ENCODE data around the gene NDUFS6.

Gene NDUFS6

GRCh38 chr5:1765141-1765879 is 35.9 kb upstream of the NDUFS6 start:
- DNase-seq (ENCODE audit: low read depth in 1 of 2, low spot score in 1 of 2) = no peak

GRCh38 chr5:1765880-1766235 is 35.3 kb upstream of the NDUFS6 start:
- DNase-seq (ENCODE audit: low read depth in 1 of 2, low spot score in 1 of 2) = no peak

GRCh38 chr5:1767524-1768282 is 33.5 kb upstream of the NDUFS6 start:
- DNase-seq (ENCODE audit: low read depth in 1 of 2, low spot score in 1 of 2) = no peak

- DNase-seq (ENCODE audit: low read depth in 1 of 2, low spot score in 1 of 2) = no peak
Observed at GRCh38 chr5:1768283-1769000, 32.8 kb upstream of the NDUFS6 start.

- no peak for DNase-seq (ENCODE audit: low read depth in 1 of 2, low spot score in 1 of 2)
Observed at GRCh38 chr5:1769017-1769640, 32.1 kb upstream of the NDUFS6 start.

- no peak for DNase-seq (ENCODE audit: low read depth in 1 of 2, low spot score in 1 of 2)
Observed at GRCh38 chr5:1769752-1770442, 31.3 kb upstream of the NDUFS6 start.

GRCh38 chr5:1770443-1770802 is 30.8 kb upstream of the NDUFS6 start:
- DNase-seq (ENCODE audit: low read depth in 1 of 2, low spot score in 1 of 2) = no peak

GRCh38 chr5:1771149-1772065 is 29.8 kb upstream of the NDUFS6 start:
- DNase-seq (ENCODE audit: low read depth in 1 of 2, low spot score in 1 of 2) = no peak

- DNase-seq (ENCODE audit: low read depth in 1 of 2, low spot score in 1 of 2) = no peak
Observed at GRCh38 chr5:1772634-1773033, 28.6 kb upstream of the NDUFS6 start.

DNA sequence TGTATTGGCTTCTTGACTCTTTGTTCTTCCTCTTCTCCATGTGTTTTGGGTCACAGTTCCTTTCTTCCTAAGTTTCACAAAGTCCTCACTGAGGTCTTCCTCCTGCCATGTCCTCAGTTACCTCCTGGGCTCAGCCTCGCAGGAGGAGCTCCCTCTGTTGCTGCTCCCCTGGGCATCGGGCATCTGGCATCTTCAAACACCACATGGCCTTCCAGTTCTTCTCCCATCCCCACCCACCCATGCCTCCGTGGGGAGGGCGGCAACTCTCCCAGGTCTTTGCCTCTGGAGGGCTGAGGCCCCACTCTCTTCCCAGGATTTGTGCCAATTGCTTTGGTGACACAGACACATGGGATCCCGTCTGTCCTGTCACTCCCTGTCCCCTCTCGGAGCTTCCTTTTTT is 24.4 kb upstream of the NDUFS6 start:
- no peak for DNase-seq (ENCODE audit: low read depth in 1 of 2, low spot score in 1 of 2)

DNA sequence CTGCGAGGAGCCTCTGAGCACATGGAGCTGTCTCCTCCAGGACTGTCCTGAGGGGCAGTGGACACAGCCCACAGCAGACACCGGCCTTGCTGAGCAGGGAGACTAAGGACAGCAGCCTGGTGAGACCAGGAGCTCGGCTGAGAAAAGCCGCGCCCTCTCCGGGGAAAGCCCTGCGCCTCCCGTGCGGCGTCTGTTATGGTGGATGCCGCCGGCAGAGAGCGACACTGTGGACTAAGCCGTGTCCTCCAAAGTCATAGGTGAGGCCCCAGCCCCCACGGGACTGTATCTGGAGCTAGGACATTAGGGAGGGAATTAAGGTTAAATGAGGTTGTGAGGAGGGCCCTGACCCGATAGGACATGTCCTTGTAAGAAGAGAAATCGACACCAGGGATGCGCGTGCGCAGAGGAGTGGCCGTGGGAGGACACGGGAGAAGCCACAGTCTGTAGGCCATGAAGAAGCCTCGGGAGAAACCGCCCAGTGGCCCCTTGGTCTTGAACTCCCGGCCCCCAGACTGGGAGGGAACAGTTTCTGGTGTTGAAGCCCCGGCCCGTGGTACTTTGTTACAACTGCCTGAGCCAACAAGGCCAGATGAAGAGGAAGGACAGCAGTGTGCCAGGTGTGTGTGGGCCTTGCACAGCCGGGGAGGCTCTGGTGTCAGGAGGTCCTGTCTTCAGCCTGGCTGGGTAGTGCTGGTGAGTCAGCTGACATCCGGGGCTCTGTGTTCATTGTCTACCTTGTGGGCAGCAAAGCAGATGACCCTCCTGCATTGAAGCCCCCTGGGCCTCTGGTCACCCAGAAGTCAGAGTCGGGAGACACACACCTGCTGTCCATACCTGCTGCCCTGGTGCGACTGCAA is 23.7 kb upstream of the NDUFS6 start:
- DNase-seq (ENCODE audit: low read depth in 1 of 2, low spot score in 1 of 2) = no peak

- DNase-seq (ENCODE audit: low read depth in 1 of 2, low spot score in 1 of 2) = no peak
Observed at GRCh38 chr5:1778138-1779020, 22.8 kb upstream of the NDUFS6 start.

GRCh38 chr5:1779021-1779680 is 22.1 kb upstream of the NDUFS6 start:
- DNase-seq (ENCODE audit: low read depth in 1 of 2, low spot score in 1 of 2) = no peak

- no peak for DNase-seq (ENCODE audit: low read depth in 1 of 2, low spot score in 1 of 2)
Observed at GRCh38 chr5:1779782-1780613, 21.2 kb upstream of the NDUFS6 start.

GRCh38 chr5:1780614-1780930 is 20.6 kb upstream of the NDUFS6 start:
- DNase-seq (ENCODE audit: low read depth in 1 of 2, low spot score in 1 of 2) = no peak

DNA sequence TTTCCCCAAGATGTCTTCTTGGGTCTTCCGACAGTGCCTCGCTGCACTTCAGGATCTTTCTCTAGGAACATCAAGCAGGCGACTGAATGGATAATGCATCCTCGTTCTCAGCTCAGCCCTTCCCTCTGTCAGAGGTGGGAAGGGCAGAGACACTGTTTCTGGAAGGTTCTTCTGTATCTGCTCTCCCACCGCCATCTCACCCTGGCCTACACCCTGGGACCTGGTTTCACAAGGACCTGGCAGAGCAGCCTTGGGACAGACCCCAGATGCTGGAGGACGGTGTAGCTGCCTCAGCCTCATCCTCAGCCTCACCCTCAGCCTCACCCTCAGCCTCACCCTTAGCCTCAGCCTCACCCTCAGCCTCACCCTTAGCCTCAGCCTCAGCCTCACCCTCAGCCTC is 20.1 kb upstream of the NDUFS6 start:
- DNase-seq (ENCODE audit: low read depth in 1 of 2, low spot score in 1 of 2) = no peak
